HK-2 (cell line): ENCODE measurements around the gene KRT14.
"Not testable (repeated sequence)": the region's sequence is repeated elsewhere in the genome, so short reads cannot be mapped to it uniquely, and the experiment has no call there.

Experiments
- DNase-seq: peaks from one replicate; pipeline ENCODE4 v3.0.0-alpha.2; 2018; ENCODE audit not compliant: unreplicated experiment

Gene KRT14

GRCh38 chr17:41610061-41610517, 23.4 kb upstream of the KRT14 start:
- not testable (repeated sequence) for DNase-seq

- DNase-seq, result not testable (repeated sequence)
These were observed 20.2 kb upstream of the KRT14 start for GRCh38 chr17:41606930-41607329.

- DNase-seq, result no peak
These were observed 15.8 kb upstream of the KRT14 start for GRCh38 chr17:41602524-41602923.

GRCh38 chr17:41600318-41600717, 13.6 kb upstream of the KRT14 start:
- DNase-seq, result no peak

- no peak for DNase-seq
These were observed 13.0 kb upstream of the KRT14 start for GRCh38 chr17:41599680-41600079.

GRCh38 chr17:41595585-41595984, 8.9 kb upstream of the KRT14 start:
- DNase-seq, result no peak

- no peak for DNase-seq
These were observed 7.7 kb upstream of the KRT14 start for GRCh38 chr17:41594363-41594915.

GRCh38 chr17:41593306-41593981, 6.7 kb upstream of the KRT14 start:
- no peak for DNase-seq

- no peak for DNase-seq
These were observed 6.1 kb upstream of the KRT14 start for GRCh38 chr17:41592601-41593305.

GRCh38 chr17:41589301-41589700, 2.6 kb upstream of the KRT14 start:
- DNase-seq, result no peak

- no peak for DNase-seq
These were observed 1.6 kb upstream of the KRT14 start for GRCh38 chr17:41588126-41588810.

GRCh38 chr17:41585301-41586056, 1.2 kb downstream of the KRT14 start:
- no peak for DNase-seq

GRCh38 chr17:41584331-41584927, 2.3 kb downstream of the KRT14 start:
- DNase-seq, result not testable (repeated sequence)

GRCh38 chr17:41583137-41584127, 3.3 kb downstream of the KRT14 start:
- DNase-seq, result no peak

- DNase-seq, result not testable (repeated sequence)
These were observed 4.4 kb downstream of the KRT14 start for GRCh38 chr17:41582061-41582968.

- no peak for DNase-seq
These were observed 5.2 kb downstream of the KRT14 start for GRCh38 chr17:41581366-41582060.

GRCh38 chr17:41580687-41581365, 5.9 kb downstream of the KRT14 start:
- DNase-seq, result no peak

- no peak for DNase-seq
These were observed 6.5 kb downstream of the KRT14 start for GRCh38 chr17:41580244-41580575.
